ENCODE measurements around the gene ZNHIT2. TPM values are rescaled to one million over a fixed set of nuclear protein-coding genes. Genes with fewer than 3 reads are reported as not detected.
A peak's percentile ranks its signal among the peaks of the same experiment; 100 is the strongest.

Gene ZNHIT2
- total and polyA plus RNA-seq, 2 of the 13 experiments (the other 11 are each of a cell fraction or from before 2014, with no cell fraction given): 1.1 to 6.5 TPM

DNA sequence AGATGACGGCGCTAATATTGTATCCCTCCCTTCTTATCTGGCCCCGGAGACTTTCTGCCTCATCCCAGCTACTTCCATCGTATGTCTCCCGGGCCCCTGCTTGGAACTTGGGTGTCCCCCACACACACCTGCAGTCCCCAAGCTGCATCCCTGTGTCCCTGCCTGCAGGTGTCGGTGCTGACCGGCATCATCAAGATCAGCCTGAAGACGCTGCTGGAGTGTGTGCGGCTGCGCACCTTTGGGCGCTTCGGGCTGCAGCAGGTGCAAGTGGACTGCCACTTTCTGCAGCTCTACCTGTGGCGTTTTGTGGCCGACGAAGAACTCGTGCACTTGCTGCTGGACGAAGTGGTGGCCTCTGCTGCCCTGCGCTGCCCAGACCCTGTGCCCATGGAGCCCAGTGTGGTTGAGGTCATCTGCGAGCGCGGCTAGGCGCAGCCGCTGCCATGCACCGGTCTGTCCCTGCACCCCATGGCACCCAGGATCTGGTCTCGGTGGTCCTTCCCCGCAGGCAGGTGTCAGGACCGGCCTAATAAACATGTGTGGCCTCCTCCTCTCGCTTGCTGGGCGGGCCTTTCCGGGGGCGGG is 6.2 kb downstream of the ZNHIT2 start (continued):
- TF ChIP-seq, protein P1, sequence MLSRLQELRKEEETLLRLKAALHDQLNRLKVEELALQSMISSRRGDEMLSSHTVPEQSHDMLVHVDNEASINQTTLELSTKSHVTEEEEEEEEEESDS (CRISPR knock-in tag; IDR thresholded peaks at IDR 0.05; ENCODE audit: borderline replicate concordance): 0 out of 2 replicates have a peak, but pooled peaks have one; percentile 28
- TF ChIP-seq POLR2G (IDR thresholded peaks at IDR 0.05; ENCODE audit: low read depth, low read length) (no peak), THAP7 (CRISPR knock-in tag; IDR thresholded peaks at IDR 0.05) (0 out of 2 replicates have a peak, but pooled peaks have one; percentile 6), ZNF709 (CRISPR knock-in tag; IDR thresholded peaks at IDR 0.05) (peak; percentile 45; the same call in 1 of the 2 replicates), MXD1 (CRISPR knock-in tag; IDR thresholded peaks at IDR 0.05) (peak; percentile 55; the same call in 1 of the 2 replicates), ZNF224 (CRISPR knock-in tag; IDR thresholded peaks at IDR 0.05) (no peak), SRY (CRISPR knock-in tag; IDR thresholded peaks at IDR 0.05) (0 out of 2 replicates have a peak, but pooled peaks have one; percentile 42), IRX3 (CRISPR knock-in tag; IDR thresholded peaks at IDR 0.05; ENCODE audit: borderline replicate concordance, low read depth) (0 out of 2 replicates have a peak, but pooled peaks have one; percentile 60), ZBTB44 (CRISPR knock-in tag; IDR thresholded peaks at IDR 0.05) (no peak), IKZF4 (CRISPR knock-in tag; IDR thresholded peaks at IDR 0.05; ENCODE audit: borderline replicate concordance, low read depth, not compliant biosample characterization) (no peak), ZSCAN31 (CRISPR knock-in tag; IDR thresholded peaks at IDR 0.05; ENCODE audit: low read depth) (no peak), JARID2 (CRISPR knock-in tag; IDR thresholded peaks at IDR 0.05; ENCODE audit: insufficient replicate concordance) (no peak), FIP1L1 (IDR thresholded peaks at IDR 0.05; ENCODE audit: borderline replicate concordance, insufficient read depth, low read depth, low read length) (no peak), TIGD3 (CRISPR knock-in tag; IDR thresholded peaks at IDR 0.05; ENCODE audit: borderline replicate concordance) (no peak), ZNF451 (CRISPR knock-in tag; IDR thresholded peaks at IDR 0.05) (no peak), ZNF3 (CRISPR knock-in tag; IDR thresholded peaks at IDR 0.05) (no peak)
- TF ChIP-seq, protein P2, sequence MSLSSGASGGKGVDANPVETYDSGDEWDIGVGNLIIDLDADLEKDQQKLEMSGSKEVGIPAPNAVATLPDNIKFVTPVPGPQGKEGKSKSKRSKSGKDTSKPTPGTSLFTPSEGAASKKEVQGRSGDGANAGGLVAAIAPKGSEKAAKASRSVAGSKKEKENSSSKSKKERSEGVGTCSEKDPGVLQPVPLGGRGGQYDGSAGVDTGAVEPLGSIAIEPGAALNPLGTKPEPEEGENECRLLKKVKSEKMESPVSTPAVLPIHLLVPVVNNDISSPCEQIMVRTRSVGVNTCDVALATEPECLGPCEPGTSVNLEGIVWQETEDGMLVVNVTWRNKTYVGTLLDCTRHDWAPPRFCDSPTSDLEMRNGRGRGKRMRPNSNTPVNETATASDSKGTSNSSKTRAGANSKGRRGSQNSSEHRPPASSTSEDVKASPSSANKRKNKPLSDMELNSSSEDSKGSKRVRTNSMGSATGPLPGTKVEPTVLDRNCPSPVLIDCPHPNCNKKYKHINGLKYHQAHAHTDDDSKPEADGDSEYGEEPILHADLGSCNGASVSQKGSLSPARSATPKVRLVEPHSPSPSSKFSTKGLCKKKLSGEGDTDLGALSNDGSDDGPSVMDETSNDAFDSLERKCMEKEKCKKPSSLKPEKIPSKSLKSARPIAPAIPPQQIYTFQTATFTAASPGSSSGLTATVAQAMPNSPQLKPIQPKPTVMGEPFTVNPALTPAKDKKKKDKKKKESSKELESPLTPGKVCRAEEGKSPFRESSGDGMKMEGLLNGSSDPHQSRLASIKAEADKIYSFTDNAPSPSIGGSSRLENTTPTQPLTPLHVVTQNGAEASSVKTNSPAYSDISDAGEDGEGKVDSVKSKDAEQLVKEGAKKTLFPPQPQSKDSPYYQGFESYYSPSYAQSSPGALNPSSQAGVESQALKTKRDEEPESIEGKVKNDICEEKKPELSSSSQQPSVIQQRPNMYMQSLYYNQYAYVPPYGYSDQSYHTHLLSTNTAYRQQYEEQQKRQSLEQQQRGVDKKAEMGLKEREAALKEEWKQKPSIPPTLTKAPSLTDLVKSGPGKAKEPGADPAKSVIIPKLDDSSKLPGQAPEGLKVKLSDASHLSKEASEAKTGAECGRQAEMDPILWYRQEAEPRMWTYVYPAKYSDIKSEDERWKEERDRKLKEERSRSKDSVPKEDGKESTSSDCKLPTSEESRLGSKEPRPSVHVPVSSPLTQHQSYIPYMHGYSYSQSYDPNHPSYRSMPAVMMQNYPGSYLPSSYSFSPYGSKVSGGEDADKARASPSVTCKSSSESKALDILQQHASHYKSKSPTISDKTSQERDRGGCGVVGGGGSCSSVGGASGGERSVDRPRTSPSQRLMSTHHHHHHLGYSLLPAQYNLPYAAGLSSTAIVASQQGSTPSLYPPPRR (CRISPR knock-in tag; IDR thresholded peaks at IDR 0.05; ENCODE audit: borderline replicate concordance): 0 out of 2 replicates have a peak, but pooled peaks have one; percentile 36
